Suppressor macrophage (primary cell): ENCODE data around the gene UBC.
"Not testable (repeated sequence)": the region's sequence is repeated elsewhere in the genome, so short reads cannot be mapped to it uniquely, and the experiment has no call there.

Experiments used
- DNase-seq, 4 experiments: peaks; one replicate each; pipeline ENCODE4 v3.0.0-alpha.2; 2020 to 2022
- total RNA-seq, 17 experiments: gene quantifications; one replicate each; lab custom pipeline; 2026; ENCODE audit warnings: mixed read lengths in 6 of 17, inconsistent platforms in 3 of 17; lab: John Stamatoyannopoulos, UW

Gene UBC
- 830 to 1,433 (median 1,027) reads per million in 17 experiments for total RNA-seq

DNA sequence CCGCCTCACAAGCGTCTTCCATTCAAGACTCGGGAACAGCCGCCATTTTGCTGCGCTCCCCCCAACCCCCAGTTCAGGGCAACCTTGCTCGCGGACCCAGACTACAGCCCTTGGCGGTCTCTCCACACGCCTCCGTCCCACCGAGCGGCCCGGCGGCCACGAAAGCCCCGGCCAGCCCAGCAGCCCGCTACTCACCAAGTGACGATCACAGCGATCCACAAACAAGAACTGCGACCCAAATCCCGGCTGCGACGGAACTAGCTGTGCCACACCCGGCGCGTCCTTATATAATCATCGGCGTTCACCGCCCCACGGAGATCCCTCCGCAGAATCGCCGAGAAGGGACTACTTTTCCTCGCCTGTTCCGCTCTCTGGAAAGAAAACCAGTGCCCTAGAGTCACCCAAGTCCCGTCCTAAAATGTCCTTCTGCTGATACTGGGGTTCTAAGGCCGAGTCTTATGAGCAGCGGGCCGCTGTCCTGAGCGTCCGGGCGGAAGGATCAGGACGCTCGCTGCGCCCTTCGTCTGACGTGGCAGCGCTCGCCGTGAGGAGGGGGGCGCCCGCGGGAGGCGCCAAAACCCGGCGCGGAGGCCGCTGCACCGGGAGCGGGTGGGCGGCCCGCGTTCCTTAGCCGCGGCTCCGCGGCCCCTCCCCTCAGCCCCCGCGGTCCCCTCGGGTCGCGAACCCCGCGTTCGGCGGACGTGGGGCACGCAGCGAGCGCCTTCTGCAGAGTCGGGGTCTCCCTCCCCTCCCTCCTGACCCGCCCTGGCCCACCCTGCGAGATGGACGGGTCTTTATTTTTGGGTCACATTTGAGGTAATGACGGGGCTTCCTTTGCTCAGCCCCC is at the start of gene UBC:
Gene UBC, minus strand, starts transcription at position 259 of the 847 bp plus-strand sequence. CDS start 879 bp downstream, outside the sequence.
- peak; percentile 93 to 98 (median 96) for DNase-seq

DNA sequence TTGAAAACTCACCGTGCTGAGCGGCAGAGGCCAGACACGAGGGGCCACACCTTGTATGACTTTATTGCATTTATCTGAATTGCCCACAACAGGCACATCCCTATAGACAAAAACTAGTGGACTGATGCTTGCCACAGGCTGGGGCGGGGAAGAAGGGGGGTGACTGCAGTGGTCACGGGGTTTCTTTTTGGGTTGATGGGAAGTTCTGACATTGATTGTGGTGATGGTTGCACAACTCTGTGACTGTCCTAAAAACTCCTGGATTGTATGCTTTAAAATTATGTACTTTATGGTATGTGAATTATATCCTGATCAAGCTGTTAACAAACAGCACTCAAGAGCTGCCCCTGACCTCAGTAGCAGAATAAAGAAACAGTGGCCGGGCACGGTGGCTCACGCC is 48.8 kb upstream of the UBC start:
- DNase-seq, result peak; percentile 8 to 31 (median 20)

DNA sequence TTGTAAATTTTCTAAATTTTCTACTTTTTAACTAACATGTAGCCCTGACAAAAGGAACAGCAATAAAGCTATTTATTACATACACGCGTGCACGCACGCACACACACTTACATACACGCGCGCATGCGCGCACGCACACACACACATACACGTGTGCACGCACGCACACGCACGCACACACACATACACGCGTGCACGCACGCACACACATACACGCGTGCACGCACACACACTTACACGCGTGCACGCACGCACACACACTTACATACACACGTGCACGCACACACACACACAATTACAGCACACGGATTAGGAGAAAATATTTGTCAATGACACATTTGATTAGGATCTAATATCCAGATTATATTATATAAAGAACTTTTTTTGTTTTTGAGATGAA is 46.6 kb upstream of the UBC start:
- DNase-seq, result no peak

DNA sequence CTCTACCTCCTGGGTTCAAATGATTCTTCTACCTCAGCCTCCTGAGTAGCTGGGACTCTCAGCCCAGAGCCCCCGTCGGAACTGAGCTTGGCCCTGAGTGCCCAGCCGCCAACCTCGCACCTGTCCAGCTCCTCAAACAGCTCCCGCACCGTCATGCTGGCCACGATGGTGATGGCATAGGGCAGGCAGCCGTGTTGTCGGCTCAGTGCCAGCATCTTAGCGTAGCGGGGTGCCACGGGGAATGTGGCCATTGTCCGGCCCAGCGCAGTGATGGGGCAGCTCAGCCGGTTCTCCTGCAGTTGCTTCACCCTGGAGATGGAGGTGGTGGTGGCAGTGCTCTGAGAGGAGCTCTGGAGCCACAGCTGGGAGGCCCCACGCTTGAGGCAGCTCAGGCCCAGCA is 42.1 kb upstream of the UBC start:
- DNase-seq, result no peak

DNA sequence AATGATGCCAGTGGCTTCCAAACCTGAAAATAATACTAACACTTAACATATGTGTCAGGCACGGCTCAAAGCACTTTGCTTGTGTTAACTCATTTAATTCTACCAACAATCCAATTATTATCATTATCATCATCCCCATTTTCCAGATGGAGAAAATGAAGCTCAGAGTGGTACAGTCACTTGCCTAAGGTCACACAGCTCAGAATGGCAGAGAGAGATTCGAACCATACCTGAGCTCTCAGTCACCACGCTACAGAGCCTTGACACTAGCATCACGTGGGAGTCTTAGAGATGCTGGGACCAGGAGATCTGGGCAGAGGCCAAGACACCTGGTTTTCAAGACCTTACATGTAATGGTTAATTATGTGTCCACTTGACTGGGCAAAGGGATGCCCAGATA is 40.3 kb upstream of the UBC start:
- no peak for DNase-seq

DNA sequence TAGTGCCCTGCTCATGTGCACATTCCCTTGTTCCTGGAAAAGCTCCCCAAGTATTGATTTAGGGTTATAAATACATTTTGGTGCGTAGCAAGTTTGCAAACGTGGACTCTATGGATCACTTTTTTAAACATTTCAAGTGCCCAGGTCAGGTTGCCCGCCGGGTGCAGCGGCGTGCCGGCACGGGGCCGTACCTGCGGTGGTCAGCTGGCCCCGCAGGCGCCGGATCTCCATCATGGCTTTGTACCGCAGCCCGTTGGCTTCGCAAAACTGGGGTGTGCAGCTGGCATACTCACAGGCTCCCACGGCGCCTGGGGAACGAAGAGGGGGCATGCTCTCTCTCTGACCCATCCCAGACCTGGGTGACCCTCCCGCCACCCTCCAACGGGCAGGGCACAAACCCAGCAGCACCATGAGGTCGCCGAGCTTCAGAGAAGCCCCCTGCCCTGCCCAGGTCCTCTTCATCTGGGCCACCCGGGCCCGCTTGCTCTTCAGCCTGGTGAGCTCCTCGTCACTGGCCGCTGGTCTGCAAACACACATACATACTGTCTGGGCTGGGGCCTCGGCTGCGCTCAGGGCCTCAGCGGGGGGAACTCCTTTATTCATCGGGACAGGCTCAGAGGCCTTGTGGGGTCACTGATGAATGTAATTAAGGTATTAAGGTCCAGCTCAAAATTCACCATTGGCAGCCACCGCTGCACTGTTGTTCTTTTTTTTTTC is 39.4 kb upstream of the UBC start:
- DNase-seq, result no peak

DNA sequence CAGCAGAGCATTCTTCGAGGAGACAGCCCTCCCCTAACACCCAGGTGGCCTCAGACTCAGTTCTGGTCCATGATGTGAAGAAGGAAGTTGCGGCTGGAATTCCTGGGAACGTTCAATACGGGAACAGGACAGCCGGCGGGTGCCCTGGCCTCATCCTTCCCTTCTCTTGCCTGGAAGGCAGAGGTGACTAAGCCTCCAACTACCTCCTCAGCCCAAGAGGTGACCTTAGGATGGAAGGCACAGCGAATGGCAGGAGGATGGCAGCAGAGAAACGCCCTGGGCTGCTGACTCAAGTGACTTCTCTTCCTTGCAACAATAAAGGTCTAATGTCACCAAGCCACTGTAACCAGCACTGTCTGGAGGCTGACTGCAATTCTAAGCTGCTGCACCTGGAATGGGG is 38.4 kb upstream of the UBC start:
- no peak for DNase-seq

DNA sequence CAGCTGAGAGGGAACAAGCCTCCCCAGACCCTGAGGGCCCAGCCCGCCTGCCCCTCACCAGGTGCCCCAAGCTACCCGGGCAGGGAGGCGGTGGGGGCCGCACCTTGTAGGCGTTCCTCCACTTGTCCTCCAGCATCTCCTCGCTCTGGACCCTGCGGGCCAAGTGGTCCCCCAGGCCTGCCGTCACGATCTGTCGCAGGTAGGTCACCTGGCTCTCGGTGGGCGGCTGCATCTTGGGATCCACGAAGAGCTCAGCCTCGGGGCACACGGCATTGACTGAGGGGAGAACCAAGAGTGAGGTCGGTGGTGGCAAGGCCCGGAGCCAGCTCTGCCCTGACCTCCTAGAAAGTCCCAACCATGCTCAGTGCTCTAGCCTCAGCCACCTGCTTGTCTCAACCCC is 37.8 kb upstream of the UBC start:
- DNase-seq, result no peak

DNA sequence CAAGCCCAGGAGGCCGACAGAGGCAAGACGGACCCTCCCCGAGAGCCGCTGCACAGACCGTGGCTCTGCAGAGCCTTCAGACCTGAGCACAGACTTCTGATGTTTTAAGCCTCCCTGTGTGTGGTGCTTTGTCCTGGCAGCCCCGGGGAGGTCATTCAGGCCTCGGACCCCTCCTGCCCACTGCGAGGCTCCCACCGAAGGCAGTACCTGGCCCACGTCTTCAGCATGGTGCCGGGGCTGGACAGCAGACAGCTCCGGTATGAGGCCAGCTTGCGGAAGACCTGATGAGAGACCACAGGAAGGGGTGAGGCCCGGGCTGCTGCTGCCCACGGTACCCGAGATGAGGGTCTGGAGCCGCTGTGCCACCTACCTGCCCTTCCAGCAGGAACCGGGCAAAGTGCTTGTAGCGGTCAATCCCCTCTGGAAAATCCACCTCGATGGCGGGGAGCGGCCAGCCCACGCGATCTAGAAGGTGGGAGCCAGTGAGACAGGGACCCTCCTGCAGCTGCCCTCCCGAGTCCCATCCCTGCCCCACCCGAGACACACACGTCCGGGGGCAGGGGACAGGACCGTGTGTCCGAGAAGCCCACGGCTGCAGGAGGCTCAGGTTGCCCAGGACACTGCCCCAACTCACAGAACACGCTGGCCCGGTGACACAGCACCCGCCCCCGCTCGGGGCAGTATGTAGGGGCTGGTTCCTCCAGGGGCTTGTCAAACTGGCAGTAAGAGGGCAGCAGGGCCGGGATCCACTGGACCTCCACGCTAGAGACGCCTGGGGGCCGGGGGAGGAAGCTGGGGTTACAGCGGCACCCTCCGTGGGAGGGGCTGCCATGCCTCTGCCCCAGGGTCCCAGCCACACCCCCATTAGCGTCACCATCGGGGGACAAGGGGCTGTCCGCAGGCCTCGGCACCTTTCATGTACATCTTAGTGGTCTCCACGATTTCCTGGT is 35.6 kb upstream of the UBC start:
- DNase-seq, result no peak

DNA sequence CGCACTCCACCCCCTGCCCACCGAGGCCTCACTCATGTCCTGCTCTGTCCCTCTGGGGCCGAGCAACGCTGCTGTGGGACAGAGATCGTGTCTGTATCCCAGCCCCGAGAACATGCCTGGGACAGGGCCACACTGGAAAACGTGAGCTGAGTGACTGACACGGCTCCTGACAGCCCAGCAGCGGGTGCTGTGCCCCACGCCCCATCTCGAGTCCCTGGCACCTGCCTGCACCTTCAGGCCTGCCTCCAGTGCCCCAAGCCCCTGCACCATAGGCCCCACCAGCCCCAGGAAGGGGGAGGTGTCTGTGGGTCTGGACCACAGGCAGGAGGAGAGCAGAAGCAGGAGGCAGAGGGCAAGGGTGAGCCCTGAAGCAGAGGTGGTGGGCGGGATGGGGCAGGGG is 34.6 kb upstream of the UBC start:
- no peak for DNase-seq

DNA sequence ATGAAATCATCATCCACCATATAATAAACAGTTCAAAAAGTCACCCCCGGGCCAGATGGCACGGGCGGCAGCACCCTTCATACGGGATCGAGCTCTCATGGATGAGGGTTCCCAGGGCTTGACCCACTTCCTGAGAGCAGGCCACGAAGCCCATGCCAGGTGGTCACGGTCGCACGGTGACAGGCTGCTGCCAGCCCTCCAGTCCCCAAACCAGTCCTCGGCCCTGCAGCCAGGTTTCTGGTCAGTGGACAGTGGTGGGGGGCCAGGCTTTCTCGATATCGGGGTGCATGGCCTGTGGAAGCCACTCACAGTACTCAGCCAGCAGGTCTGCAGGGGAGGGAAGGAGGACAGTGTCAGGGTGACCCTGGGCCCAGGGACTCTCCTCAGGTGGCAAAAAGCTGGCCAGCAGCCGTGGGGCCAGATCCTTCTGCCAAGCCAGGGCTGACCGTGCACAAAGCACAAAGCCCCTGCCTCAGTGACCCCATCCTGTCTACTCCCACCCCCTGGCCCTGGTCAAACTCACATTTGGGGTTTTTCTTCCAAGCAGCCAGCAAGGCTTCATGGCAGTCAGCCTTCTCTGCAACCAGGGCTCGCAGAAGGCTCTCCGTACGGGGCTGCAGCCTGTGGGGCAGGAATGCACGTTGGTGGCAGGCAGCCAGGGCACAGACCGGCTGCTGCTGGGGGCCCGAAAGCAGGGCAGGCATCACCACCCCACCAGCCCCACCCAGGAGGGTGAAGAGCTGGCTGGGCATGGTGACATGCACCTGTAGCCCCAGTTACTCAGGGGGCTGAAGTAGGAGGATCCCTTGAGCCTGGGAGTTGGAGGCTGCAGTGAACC is 33.3 kb upstream of the UBC start:
- no peak for DNase-seq

DNA sequence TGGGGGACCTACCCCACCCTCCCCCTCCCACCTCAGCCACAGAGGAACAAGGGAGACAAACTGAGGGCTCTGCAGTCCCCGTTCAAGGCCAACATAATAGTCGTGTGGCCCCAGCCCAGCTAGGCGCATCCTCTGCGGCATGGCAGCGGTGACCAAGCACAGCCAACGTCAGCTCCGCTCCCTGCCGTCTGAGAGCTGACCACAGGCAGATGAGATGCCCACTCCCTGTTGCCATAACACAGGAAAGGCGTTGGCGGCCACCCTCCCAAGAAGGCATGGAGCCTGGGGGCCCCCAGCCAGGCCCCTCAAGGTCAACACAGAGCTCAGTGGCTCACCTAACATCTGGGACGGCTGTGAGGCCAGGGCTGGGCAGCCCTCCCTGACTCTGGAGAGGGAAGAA is 32.6 kb upstream of the UBC start:
- no peak for DNase-seq

DNA sequence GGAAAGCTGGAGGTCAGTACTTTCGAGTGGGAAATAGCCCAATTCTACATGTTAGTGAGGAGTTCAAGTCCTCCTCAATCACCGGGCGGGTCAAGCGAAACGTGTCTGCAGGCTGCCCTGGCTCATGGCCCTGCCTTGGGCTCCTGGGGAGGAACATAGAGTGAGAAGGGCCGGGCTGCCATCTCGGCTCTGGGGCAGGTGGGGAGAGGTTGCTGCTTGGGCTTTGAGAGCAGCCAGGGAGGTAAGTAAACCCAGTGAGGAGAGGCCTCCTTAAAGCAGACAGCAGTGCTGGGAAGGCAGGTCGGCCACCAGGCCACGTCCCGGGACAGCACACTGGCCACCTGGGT is 32.0 kb upstream of the UBC start:
- DNase-seq, result no peak

DNA sequence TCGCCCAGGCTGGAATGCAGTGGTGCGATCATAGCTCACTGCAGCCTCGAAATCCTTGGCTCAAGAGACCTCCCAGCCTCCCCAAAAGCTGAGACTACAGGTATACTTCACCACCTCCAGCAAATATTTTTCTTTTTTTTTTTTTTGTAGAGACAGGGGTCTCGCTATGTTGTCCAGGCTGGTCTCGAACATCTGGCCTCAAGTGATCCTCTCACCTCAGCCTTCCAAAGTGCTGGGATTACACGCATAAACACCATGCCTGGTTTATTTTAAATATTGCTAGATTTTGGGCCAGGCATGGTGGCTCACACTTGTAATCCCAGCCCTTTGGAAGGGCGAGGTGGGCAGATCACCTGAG is 26.7 kb upstream of the UBC start:
- DNase-seq, result no peak

DNA sequence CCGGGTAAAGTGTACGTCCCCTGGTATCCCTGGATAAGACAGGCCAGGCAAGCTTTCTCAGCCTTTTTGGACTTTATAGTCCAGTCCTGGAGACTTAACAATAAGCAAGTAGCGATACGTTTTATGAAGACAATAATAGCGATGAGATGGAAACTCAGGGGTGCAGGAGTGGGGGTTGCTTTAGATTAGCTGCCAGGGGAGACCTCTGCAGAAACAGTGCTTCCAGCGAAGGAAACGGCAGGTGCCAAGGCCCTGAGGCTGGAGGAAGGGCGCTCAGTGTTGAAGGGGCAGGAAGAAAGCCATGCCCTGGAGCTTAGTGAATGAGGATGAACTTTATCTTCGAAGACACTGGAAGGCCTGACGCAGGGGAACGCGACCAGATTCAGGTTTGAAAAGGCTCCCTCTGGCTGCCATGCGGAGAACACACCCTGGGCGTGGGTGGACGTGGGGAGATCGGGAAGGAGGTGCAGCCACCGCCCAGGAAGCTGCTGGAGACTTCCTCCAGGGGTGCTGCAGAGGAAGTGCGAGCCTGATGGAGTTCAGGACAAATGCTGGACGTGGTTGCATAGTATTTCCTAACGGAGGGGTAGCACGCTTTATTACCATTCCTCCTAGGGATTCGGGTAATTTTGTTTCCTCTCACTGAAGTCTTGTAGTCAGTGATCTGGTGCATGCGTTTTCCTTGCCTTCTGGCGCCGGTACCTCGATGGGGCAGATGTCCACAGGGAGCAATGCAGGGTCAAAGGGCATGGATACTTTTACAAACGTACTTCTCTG is 26.1 kb upstream of the UBC start:
- peak; percentile 95 to 98 (median 98) for DNase-seq

DNA sequence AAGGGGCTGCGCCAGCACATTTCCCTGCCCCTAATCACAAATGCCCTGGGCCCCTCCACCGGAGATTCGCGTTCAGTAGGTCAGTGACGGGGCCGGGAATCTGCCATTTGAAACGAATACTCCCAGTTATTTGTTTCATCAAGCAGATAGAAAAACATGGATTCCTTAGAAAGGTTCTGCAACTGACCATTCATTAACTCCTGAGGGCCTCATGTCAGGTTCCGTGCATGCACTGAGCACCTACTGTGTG is 25.6 kb upstream of the UBC start:
- no peak for DNase-seq

DNA sequence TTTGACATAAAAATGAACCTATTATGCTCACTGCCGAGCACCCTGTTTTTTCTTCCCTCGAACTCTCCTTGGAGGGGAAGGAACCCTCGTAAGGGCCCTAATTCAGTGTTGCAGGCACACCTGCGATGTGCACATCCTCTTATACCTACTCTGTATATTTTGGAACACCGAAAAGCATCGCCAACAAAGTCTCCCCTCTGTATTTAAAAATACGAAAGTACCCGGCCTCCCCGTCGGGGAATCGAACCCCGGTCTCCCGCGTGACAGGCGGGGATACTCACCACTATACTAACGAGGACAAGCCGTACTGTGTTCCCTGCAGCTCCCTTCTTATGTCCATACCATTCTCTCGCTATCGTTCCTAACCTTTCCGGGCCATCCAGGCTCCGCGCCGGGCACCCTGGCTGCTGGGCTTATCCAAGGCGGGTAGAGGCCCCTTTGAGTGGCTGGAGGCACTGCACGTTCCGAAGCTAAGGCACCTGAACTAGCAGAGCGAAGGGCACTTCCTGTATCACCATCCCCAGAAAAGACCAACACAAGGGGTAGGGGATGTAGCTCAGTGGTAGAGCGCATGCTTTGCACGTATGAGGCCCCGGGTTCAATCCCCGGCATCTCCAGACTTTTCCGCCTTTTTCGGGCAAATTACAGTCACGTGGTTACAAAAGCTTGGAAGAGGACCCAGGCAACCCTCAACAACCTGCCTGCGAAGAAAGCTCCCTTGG is 25.1 kb upstream of the UBC start:
- peak; percentile 81 to 87 (median 86) for DNase-seq

DNA sequence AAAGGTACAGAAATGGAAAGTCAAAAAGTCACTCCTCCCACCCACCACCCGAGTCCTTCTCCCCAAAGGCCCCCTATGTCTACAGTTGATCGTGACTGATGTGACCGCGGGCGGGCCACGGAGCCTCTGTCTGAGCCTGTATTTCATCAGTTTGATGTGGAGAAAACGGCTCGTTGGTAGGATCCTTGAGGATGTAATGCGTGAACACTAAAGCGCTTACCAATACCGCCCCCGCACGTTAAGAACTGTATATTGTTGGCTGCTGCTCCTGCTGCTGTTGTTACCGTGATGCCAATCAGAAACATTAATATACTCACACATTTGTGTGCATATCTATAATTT is 24.6 kb upstream of the UBC start:
- peak; percentile 72 to 85 (median 81) for DNase-seq

DNA sequence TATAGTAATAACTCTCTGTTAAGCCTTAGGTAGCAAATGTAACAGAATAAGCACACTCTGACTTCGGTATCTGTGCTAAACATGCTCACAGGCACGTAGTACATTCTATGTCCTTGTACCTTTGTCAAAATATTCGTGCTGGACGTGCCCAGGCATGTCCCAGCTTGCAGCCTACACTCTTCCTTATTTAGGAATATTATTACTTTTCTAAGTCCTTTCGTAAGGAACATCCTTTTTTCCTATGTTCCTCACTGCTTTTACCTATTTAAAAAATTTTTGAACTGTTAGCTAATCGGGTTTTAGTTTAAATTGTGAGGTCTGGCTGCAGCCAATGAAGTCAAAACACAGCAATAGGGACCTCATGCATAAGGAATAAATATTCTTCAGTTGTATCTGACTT is 24.1 kb upstream of the UBC start:
- DNase-seq, result peak in 3 of 4 experiments; percentile 22 to 40 (median 35)

DNA sequence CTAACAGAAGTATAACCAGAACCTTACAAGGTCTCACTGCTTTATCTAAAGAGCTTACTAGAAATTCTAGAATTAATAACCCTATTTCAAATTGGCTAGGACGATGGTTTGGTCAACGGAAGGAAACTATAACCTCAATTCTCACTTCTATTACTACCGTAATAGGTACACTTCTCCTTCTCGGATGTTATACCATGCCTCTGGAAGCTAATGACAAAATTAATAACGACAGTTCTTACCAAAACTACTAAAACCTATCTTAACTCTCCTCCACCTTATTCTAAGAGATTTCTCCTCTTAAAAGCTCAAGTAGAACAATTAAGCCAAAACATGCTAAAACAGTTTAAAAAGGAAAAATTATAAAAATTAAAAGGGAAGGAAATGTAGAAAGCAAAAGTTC is 23.7 kb upstream of the UBC start:
- DNase-seq, result peak in 1 of 4 experiments; percentile 16

DNA sequence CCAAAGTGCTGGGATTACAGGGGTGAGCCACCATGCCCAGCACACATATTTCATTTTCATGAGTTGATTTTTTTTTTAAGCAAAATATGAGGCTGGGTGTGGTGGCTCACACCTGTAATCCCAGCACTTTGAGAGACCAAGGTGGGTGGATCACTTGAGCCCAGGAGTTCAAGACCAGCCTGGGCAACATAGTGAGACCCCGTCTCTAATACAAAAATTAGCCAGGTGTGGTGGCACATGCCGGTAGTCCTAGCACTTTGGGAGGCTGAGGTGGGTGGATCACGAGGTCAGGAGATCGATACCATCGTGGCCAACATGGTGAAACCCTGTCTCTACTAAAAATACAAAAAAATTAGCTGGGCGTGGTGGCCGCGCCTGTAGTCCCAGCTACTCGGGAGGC is 17.1 kb upstream of the UBC start:
- not testable (repeated sequence) for DNase-seq
